HG03354 (cell line): ENCODE data around the gene FOSL2.

Source experiments
- ATAC-seq: cut with Tn5 transposase; IDR thresholded peaks from one replicate; pipeline ENCODE4 v1.9.1; 2021; ENCODE audit warnings: mild to moderate bottlenecking; ENCODE audit not compliant: unreplicated experiment, poor library complexity, severe bottlenecking

FOSL2 gene

GRCh38 chr2:28391564-28392296 is 928 bp upstream of the FOSL2 start:
- peak; percentile 39 for ATAC-seq

DNA sequence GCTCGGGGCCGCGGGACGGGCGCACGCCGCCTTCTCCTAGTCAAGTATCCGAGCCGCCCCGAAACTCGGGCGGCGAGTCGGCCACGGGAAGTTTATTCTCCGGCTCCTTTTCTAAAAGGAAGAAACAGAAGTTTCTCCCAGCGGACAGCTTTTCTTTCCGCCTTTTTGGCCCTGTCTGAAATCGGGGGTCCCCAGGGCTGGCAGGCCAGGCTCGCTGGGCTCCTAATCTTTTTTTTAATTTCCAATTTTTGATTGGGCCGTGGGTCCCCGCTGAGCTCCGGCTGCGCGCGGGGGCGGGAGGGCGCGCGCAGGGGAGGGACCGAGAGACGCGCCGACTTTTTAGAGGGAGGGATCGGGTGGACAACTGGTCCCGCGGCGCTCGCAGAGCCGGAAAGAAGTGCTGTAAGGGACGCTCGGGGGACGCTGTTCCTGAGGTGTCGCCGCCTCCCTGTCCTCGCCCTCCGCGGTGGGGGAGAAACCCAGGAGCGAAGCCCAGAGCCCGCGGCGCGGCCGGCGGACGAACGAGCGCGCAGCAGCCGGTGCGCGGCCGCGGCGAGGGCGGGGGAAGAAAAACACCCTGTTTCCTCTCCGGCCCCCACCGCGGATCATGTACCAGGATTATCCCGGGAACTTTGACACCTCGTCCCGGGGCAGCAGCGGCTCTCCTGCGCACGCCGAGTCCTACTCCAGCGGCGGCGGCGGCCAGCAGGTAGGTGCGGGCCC is 617 bp downstream of the FOSL2 start:
- ATAC-seq, result no peak

DNA sequence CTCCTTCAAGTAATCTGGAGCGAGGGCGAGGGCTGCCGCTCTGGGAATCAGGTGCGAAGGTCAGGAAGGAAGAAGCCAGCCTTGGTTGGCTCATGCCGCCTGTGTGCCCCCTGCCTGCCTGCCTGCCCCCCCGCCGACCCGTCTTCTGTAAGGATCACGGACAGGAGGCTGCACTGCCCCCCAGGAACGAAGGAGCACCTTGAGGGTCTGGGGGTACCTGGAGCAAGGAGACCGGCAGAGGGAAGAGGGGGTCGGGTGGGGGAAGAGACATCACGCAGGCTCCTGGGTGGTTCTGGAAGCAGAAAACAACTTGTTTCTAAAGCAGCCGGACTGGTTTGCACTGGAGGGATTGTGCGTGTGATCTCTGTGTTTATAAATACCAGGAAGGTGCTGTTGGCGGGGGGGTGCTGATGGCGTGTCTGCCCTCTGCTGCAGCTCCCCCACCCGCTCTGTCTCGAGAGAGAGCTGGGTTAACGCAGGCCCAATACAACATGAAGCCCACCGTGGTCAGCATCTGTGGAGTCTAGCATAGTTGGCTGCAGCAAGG is 1.7 kb downstream of the FOSL2 start:
- ATAC-seq, result no peak

DNA sequence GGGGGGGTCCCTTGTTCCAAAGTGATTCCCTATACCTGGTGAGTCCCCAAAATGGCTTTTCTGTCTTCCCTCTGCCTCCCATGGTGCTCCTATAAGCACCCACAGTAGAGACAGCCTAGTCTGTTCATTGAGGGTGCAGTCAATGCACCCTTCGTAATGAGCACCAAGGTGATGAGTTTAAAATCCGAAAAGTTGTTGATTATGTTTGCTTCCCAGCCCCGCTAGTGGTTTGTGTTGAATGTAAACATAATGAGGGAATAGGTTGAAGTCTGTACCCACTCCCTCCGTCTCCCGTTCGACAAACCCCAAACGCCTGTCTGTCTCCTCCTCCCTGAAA is 2.3 kb downstream of the FOSL2 start:
- ATAC-seq, result no peak

DNA sequence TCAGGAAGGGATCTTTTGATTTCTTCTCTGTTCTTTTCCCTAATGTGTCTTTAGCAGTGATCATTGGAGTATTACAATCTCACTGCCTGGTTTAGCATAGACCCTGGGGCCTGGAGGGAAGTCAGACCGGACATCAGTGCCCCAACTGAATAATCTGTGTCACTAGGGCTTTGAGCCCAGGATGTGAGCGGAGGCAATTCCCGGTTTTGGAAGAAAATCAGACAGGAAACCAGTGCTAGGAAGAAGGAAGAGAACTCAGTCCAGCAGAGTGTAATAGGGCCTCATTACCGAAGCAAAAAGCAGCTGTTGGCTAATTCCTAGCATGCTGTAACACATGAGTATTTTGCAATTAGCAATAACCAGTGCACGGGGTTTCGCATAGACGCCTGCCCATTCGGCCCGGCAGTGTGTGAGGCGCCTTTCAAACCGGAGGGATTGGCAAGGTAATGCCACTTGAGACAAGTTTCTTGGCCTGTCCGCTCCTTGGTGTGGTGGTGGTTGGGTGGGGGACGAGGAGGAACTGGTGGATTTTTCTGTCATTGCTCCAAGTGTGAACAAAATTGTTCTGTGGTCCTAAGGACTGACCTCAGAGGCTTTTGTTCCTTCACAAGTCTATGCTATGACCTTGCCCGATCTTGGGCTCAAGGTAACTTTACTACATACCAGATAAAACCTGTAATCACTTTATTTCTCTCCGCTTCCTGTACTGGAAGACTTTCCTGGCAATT is 2.8 kb downstream of the FOSL2 start:
- no peak for ATAC-seq

DNA sequence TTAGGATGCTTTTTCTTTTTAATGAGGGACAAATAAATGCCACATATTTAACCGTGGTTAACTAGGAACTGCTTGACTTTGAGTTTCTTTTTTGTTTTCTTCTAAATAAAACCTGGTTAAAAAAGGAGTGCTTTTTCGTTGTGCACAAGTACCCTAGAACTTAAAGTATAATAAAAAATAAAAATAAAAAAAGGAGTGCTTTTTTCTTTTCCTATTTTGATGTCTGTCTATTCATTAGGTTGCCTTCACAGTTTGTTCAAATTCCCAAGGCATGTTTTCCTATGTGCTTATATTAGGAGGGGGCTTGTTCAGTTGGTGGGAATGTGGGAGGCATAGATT is 4.4 kb downstream of the FOSL2 start:
- no peak for ATAC-seq

DNA sequence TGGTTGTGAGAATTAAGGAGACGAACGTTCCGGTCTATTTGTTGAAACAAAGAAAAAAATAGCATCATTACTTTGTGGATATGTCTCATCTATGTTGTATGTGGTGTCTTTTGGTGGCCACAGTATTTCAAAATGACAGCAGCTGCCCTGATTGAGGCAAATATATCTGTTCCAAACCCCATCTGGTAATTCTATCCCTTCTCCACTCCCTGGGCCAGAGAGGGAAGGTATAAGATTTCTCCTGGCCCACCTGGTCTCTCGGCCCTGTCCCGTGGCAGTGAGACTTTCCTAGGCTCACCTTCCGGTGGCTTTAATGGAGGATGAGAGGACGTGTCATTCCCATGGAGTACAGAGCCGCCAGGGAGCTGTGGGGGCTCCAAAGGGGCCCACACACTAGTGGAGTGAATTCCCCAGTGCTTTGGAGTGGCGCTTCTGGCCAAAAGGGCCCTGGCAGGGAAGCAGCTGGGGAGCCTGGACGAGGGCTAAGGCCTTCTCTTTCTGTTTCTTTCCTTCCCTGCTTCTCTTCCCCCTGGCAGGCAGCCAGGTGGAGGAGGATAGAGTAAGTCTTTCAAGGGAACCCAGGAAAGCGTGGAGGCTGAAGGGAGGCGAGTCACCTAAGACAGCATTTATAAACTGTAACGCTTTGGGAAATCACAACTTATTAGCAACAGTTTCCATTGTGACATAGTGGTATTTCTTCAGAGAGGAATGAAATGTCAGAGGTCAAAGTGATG is 5.6 kb downstream of the FOSL2 start:
- no peak for ATAC-seq

GRCh38 chr2:28399289-28399688 is 6.6 kb downstream of the FOSL2 start:
- no peak for ATAC-seq

DNA sequence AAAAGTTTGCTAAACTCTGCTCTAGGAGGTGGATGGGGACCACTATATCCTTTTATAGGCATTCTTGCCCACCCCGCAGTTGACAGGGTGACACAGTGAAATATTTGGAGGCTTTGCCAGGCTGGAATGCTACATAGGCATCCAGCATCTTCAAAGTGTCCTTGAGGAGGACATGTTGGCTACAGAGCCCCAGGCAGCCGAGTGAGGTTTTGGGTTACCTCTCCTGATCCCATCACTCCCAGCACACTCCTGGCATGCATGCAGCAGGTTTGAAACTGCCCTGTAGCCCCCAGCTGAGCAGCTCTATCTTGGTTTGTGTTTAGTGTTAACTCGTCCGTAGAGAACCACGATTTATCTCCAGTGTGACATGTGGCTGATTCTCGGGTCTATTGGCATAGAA is 7.3 kb downstream of the FOSL2 start:
- ATAC-seq, result no peak

- no peak for ATAC-seq
These were observed 7.8 kb downstream of the FOSL2 start for GRCh38 chr2:28400419-28400818.

DNA sequence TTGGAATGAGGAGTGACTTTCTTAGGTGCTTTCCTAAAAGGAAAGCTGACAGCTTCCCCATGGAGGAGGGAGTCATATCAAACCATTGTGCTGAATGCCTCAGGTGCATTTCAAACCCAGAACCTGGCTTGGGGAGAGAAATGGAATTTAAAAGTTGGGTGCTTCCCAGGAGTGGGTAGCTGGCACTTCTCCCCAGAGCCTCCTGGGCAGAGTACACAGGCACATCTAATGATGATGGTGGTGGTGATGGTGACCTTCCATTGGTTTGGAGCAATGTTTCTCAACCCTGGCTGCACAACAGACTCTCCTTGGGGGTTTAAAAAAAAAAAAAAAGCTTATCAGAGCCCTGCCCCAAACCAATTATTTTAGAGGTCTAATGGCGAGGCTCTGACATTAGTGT is 8.3 kb downstream of the FOSL2 start:
- ATAC-seq, result no peak

DNA sequence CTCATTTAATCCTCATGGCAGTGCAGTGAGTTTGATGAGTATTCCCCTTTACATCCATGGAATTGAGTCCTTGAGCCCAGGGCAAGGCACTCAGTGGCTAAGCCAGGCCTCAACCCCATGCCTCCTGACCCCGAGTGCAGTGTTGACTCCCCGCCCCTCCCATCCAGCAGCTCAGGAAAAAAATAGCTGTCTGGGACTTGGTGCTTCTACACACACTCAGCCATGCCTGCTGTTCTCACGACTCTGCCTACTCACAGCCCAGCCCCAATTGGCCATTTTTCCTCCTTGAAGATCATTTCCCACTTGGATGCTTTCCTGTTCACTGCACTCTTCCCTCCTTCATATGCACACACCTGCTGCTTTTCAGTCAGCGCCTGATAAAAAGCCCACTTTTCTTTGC is 8.8 kb downstream of the FOSL2 start:
- no peak for ATAC-seq

GRCh38 chr2:28401948-28402550 is 9.4 kb downstream of the FOSL2 start:
- ATAC-seq, result no peak

DNA sequence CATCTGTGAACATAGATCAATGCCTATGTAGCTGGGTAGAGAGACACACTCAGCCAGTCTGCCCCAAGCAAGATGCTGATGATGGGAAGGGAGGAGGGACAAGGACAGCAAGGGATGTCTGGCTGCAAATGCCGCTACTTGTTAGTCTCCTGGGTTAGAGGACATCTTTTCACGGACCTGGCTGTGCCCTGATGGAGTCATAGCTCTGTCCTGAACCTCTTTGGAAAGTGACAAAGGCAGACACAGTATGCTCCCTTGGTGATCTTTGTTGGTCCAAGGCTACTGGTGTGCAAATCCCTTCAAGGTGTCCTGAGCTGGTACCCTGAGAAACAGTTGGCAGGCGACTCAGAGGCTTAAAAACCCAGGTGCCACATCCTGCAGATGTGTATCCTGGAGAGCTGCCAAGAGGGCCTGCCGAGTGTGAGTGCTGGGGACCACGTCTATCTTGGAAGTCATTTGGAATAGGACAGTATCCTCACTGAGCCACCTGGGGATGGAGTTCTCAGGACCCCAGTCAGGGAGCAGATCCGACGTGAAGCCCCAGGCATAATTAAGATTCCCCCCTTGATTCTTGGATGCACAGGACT is 10.8 kb downstream of the FOSL2 start:
- no peak for ATAC-seq

- ATAC-seq, result no peak
These were observed 11.4 kb downstream of the FOSL2 start for GRCh38 chr2:28404086-28404485.

GRCh38 chr2:28405537-28405936 is 12.9 kb downstream of the FOSL2 start:
- no peak for ATAC-seq

DNA sequence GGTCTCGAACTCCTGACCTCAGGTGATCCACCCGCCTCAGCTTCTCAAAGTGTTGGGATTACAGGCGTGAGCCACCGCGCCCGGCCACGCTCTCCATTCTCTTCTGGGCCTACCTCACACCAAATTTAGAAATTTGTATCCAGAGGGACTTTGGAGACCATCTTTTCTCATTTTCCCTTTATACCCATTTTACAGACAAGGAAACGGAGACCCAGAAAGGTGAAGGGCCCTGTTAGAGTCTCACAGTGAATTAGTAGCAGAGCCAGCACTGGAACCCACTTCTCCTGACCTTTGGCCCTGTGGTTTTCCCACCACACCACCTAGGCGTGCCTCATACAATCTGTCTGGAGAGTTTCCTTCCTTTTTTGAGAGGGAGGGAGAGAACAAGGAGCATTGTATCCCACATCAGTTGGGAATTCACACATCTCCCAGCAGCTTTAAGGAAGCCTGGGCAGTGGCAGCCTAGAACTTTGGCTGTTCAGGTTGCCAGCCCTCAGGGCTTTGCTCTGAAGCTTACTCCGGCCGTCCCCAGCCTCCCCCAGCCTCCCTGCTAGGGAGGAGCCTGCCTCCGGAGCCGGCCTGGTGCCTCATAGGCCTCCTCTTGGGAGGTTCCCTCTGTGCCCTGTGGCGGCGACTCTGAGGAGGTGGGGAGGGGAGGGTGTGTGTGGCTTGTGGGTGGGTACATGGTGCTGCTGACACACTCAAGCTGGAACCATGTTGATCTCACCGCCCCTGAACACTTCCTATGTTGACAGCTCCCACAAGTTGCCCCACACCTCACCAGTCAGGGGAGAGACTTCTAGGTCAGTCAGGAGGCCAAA is 13.8 kb downstream of the FOSL2 start:
- no peak for ATAC-seq

- ATAC-seq, result no peak
These were observed 14.7 kb downstream of the FOSL2 start for GRCh38 chr2:28407131-28407975.
